K562 (cell line): ENCODE measurements around the gene PCBP2. TPM values are rescaled to one million over a fixed set of nuclear protein-coding genes. Genes with fewer than 3 reads are reported as not detected.

Experiments used
- ELF1 ChIP-seq: fragments of 200-800 bp; sonication (Bioruptor generic); IDR thresholded peaks from 2 replicates; pipeline ENCODE4 v1.6.1; 2016; ENCODE audit warnings: missing genetic modification characterization, missing compliant biosample characterization
- GATAD2B ChIP-seq: fragments of 450-650 bp; IDR thresholded peaks from 2 replicates; pipeline ENCODE4 v1.6.1; 2017; ENCODE audit warnings: mild to moderate bottlenecking, borderline replicate concordance
- HDAC8 ChIP-seq: fragments of 450-650 bp; IDR thresholded peaks from 2 replicates; pipeline ENCODE4 v1.6.1; 2016; ENCODE audit warnings: mild to moderate bottlenecking, missing genetic modification characterization, moderate library complexity, missing compliant biosample characterization
- KDM2B ChIP-seq: fragments of 250-450 bp; sonication (Bioruptor Pico); IDR thresholded peaks from 2 replicates; pipeline ENCODE4 v1.8.0; 2021; ENCODE audit warnings: mild to moderate bottlenecking, moderate library complexity
- MTF1 ChIP-seq: fragments of 250-450 bp; sonication (Bioruptor Pico); IDR thresholded peaks from 2 replicates; pipeline ENCODE4 v1.9.0; 2021; ENCODE audit warnings: moderate library complexity, mild to moderate bottlenecking, inconsistent platforms, borderline replicate concordance
- PML ChIP-seq: IDR thresholded peaks from 2 replicates; pipeline ENCODE4 v1.6.1; 2012; ENCODE audit warnings: low read length, inconsistent platforms
- TSC22D4 ChIP-seq: fragments of 450-650 bp; IDR thresholded peaks from 2 replicates; pipeline ENCODE4 v1.6.1; 2016; ENCODE audit warnings: missing genetic modification characterization, missing biosample characterization, control low read depth
- ZBTB17 ChIP-seq: fragments of 450-650 bp; formaldehyde crosslinking; IDR thresholded peaks from 2 replicates; pipeline ENCODE4 v1.4.0; 2020; ENCODE audit warnings: mild to moderate bottlenecking
- polyA plus RNA-seq, 8 experiments: library from polyadenylated mRNA; depleted of rRNA in 4 of 8; stranded (reverse) in 5 of 8; unstranded in 3 of 8; fragments of >200 nt; fragmentation: Nextera tagmentation in 2 of 8; fragmentation: Illumina TruSeq in 1 of 8; extraction: Ambion mirVana in 2 of 8; extraction: Trizol in 1 of 8; gene quantifications; 2 replicates each; pipeline versions ENCODE4 v1.2.1 to v1.2.3, GENCODE V29; 2011 to 2014; ENCODE audit warnings: inconsistent platforms in 1 of 8, missing spikeins in 1 of 8
- total RNA-seq, 7 experiments: library from RNA; depleted of rRNA in 6 of 7; stranded (reverse); fragments of >200 nt in 6 of 7; fragmentation: Illumina TruSeq in 2 of 7; extraction: Trizol in 2 of 7; gene quantifications; 2 replicates each; pipeline versions ENCODE4 v1.2.1 to v1.2.3, GENCODE V29; 2011 to 2021; ENCODE audit warnings: low replicate concordance in 1 of 7
- TF ChIP-seq, protein P1 (sequence below): fragments of 150-350 bp; IDR thresholded peaks from 2 replicates; pipeline ENCODE4 v1.6.1; 2014; ENCODE audit warnings: low read depth, mild to moderate bottlenecking, low read length, borderline replicate concordance
- TF ChIP-seq, protein P2 (sequence below): fragments of 450-650 bp; formaldehyde crosslinking; IDR thresholded peaks from 2 replicates; pipeline ENCODE4 v1.4.0; 2020; ENCODE audit warnings: mild to moderate bottlenecking, moderate library complexity
- TF ChIP-seq, protein P3 (sequence below): sonication (generic); formaldehyde crosslinking; IDR thresholded peaks from 2 replicates; pipeline ENCODE4 v1.8.0; 2022; ENCODE audit warnings: mild to moderate bottlenecking, missing genetic modification reagents, borderline replicate concordance
- TF ChIP-seq, protein P4 (sequence below): fragments of 450-650 bp; formaldehyde crosslinking; IDR thresholded peaks from 2 replicates; pipeline ENCODE4 v1.4.0; 2022; ENCODE audit warnings: mild to moderate bottlenecking, moderate library complexity
- TF ChIP-seq, protein P5 (sequence below): fragments of 450-650 bp; IDR thresholded peaks from 2 replicates; pipeline ENCODE4 v1.6.1; 2014; ENCODE audit warnings: low read depth, mild to moderate bottlenecking, moderate library complexity, borderline replicate concordance
- TF ChIP-seq, protein P6 (sequence below): sonication (generic); formaldehyde crosslinking; IDR thresholded peaks from 2 replicates; pipeline ENCODE4 v1.8.1; 2023; ENCODE audit warnings: mild to moderate bottlenecking, missing genetic modification reagents

Gene PCBP2
- total and polyA plus RNA-seq, 9 of the 15 experiments (the other 6 are each of a cell fraction or from before 2014, with no cell fraction given): 137 to 831 (median 328) TPM

DNA sequence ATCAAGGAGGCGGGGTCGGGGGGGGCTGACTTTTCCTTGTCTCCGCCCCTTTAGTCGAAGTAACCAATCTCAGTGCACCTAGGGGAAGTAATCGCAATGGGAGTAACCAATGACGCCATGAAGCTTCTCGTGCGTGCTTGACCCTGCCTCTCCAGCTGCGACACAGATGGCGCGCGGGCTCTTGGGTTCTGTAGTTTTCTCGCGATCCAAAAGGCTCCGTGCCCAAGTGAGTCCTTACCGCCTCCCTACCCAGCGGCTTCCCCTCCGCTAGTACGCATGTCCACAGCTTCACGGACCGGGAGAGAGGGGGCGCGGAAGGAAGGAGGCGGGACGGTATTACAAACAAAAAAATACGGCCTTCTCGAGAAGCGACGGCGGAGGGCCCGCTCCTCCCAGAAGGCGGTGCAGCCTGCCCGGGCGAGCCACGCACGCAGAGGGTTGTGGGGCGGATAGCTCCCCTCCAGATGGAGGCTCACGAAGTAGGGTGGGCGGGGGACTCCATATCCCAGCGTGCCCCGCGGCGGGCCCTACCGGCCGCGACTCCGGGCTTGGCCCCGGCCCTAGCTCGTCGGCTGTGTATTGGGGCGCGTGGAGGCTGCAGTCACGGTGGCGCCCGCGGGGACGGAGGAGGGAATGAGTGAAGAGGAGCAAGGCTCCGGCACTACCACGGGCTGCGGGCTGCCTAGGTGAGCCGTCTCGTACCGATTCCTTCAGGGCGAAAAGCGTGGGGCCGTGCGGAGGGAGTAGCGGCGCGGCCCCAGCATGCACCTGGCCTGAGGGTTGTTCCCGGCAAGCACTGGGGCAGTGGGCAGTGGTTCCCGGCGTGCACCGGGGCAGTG lies 49.1 kb downstream of the PCBP2 start, which contains the start of gene TARBP2 (continued):
- TF ChIP-seq, protein P1, sequence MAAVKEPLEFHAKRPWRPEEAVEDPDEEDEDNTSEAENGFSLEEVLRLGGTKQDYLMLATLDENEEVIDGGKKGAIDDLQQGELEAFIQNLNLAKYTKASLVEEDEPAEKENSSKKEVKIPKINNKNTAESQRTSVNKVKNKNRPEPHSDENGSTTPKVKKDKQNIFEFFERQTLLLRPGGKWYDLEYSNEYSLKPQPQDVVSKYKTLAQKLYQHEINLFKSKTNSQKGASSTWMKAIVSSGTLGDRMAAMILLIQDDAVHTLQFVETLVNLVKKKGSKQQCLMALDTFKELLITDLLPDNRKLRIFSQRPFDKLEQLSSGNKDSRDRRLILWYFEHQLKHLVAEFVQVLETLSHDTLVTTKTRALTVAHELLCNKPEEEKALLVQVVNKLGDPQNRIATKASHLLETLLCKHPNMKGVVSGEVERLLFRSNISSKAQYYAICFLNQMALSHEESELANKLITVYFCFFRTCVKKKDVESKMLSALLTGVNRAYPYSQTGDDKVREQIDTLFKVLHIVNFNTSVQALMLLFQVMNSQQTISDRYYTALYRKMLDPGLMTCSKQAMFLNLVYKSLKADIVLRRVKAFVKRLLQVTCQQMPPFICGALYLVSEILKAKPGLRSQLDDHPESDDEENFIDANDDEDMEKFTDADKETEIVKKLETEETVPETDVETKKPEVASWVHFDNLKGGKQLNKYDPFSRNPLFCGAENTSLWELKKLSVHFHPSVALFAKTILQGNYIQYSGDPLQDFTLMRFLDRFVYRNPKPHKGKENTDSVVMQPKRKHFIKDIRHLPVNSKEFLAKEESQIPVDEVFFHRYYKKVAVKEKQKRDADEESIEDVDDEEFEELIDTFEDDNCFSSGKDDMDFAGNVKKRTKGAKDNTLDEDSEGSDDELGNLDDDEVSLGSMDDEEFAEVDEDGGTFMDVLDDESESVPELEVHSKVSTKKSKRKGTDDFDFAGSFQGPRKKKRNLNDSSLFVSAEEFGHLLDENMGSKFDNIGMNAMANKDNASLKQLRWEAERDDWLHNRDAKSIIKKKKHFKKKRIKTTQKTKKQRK: no peak
- TF ChIP-seq, protein P2, sequence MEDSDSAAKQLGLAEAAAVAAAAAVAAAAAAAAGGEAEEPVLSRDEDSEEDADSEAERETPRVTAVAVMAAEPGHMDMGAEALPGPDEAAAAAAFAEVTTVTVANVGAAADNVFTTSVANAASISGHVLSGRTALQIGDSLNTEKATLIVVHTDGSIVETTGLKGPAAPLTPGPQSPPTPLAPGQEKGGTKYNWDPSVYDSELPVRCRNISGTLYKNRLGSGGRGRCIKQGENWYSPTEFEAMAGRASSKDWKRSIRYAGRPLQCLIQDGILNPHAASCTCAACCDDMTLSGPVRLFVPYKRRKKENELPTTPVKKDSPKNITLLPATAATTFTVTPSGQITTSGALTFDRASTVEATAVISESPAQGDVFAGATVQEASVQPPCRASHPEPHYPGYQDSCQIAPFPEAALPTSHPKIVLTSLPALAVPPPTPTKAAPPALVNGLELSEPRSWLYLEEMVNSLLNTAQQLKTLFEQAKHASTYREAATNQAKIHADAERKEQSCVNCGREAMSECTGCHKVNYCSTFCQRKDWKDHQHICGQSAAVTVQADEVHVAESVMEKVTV (CRISPR knock-in tag): peak; percentile 17; the same call in 1 of the 2 replicates
- peak; percentile 3; the same call in 1 of the 2 replicates for TF ChIP-seq KDM2B (CRISPR knock-in tag)
- TF ChIP-seq, protein P3, sequence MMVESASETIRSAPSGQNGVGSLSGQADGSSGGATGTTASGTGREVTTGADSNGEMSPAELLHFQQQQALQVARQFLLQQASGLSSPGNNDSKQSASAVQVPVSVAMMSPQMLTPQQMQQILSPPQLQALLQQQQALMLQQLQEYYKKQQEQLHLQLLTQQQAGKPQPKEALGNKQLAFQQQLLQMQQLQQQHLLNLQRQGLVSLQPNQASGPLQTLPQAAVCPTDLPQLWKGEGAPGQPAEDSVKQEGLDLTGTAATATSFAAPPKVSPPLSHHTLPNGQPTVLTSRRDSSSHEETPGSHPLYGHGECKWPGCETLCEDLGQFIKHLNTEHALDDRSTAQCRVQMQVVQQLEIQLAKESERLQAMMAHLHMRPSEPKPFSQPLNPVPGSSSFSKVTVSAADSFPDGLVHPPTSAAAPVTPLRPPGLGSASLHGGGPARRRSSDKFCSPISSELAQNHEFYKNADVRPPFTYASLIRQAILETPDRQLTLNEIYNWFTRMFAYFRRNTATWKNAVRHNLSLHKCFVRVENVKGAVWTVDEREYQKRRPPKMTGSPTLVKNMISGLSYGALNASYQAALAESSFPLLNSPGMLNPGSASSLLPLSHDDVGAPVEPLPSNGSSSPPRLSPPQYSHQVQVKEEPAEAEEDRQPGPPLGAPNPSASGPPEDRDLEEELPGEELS (CRISPR knock-in tag): peak; percentile 56; the same call in 1 of the 2 replicates
- no peak for TF ChIP-seq GATAD2B
- TF ChIP-seq ELF1 (tag): peak; percentile 45; the same call in 1 of the 2 replicates
- TF ChIP-seq ZBTB17 (CRISPR knock-in tag): peak; percentile 80
- TF ChIP-seq TSC22D4 (tag): no peak
- peak; percentile 64 for TF ChIP-seq PML
- TF ChIP-seq, protein P4, sequence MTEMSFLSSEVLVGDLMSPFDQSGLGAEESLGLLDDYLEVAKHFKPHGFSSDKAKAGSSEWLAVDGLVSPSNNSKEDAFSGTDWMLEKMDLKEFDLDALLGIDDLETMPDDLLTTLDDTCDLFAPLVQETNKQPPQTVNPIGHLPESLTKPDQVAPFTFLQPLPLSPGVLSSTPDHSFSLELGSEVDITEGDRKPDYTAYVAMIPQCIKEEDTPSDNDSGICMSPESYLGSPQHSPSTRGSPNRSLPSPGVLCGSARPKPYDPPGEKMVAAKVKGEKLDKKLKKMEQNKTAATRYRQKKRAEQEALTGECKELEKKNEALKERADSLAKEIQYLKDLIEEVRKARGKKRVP: peak; percentile 73; the same call in 1 of the 2 replicates
- TF ChIP-seq, protein P5, sequence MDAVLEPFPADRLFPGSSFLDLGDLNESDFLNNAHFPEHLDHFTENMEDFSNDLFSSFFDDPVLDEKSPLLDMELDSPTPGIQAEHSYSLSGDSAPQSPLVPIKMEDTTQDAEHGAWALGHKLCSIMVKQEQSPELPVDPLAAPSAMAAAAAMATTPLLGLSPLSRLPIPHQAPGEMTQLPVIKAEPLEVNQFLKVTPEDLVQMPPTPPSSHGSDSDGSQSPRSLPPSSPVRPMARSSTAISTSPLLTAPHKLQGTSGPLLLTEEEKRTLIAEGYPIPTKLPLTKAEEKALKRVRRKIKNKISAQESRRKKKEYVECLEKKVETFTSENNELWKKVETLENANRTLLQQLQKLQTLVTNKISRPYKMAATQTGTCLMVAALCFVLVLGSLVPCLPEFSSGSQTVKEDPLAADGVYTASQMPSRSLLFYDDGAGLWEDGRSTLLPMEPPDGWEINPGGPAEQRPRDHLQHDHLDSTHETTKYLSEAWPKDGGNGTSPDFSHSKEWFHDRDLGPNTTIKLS: peak; percentile 92
- TF ChIP-seq, protein P6, sequence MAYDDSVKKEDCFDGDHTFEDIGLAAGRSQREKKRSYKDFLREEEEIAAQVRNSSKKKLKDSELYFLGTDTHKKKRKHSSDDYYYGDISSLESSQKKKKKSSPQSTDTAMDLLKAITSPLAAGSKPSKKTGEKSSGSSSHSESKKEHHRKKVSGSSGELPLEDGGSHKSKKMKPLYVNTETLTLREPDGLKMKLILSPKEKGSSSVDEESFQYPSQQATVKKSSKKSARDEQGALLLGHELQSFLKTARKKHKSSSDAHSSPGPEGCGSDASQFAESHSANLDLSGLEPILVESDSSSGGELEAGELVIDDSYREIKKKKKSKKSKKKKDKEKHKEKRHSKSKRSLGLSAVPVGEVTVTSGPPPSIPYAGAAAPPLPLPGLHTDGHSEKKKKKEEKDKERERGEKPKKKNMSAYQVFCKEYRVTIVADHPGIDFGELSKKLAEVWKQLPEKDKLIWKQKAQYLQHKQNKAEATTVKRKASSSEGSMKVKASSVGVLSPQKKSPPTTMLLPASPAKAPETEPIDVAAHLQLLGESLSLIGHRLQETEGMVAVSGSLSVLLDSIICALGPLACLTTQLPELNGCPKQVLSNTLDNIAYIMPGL (CRISPR knock-in tag): no peak; the same call in 1 of the 2 replicates
- peak; percentile 93 for TF ChIP-seq HDAC8 (tag)
- no peak; the same call in 1 of the 2 replicates for TF ChIP-seq MTF1 (CRISPR knock-in tag)
